SK-N-SH (cell line): ENCODE measurements around the gene PRKCA.

ENCODE experiments used
- POLR2AphosphoS5 ChIP-seq: IDR thresholded peaks from 2 replicates; pipeline ENCODE4 v1.6.1; 2012; ENCODE audit warnings: low read depth, low read length
- RAD21 ChIP-seq: IDR thresholded peaks from 2 replicates; pipeline ENCODE4 v1.6.1; 2012; ENCODE audit warnings: mild to moderate bottlenecking, low read length
- TF ChIP-seq, protein P1 (sequence below): fragments of 150-350 bp; IDR thresholded peaks from 2 replicates; pipeline ENCODE4 v1.6.1; 2017; ENCODE audit warnings: antibody characterized with exemption, low read length, low read depth, borderline replicate concordance
- TF ChIP-seq, protein P2 (sequence below): fragments of 200-600 bp; sonication (generic); IDR thresholded peaks from 2 replicates; pipeline ENCODE4 v1.6.1; 2017; ENCODE audit warnings: antibody characterized with exemption, mild to moderate bottlenecking, moderate library complexity

DNA sequence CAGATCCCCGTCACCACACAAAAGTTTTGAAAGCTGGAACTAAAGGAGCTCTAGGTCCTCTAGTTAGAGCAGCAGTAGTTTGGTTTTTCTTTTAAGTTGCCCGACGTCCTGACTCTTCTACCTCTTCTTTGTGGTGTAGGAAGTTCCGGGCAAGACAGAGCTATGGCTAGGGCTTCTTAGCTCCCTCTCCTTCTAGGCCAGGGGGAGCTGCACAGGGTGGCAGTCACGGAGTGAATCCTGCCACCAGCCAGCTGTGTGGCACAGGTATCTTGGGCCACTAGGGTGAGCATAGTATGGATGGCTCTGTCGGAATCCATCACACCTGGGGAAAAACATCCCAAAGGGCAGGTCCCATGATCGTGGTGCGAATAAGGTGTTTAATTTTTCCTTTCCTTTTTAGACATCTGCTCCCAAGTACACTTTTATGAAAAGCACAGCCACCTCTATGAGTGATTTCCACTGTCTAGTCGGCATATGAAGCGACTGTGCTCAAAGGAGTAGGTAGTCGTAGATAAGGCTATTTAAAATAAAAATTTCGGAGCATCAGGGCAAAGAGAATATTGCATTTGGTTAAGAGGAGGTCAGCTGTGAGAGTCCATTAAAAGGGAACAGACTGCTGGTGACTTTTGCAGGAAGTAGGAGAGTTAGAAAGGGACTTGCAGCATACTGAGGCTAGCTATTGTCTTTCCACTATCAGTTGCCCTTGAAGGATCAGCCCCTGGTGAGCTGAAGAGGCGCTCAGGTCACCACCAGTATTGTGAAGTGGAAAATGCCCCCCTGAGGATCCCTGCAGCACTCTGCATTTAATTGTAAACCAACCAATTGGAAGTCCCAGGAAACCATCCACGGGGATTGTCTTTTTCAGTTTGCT, 2.1 kb downstream of the PRKCA start:
- TF ChIP-seq POLR2AphosphoS5 (peak; percentile 44; the same call in 1 of the 2 replicates), RAD21 (0 out of 2 replicates have a peak, but pooled peaks have one; percentile 32)
- TF ChIP-seq, protein P1, sequence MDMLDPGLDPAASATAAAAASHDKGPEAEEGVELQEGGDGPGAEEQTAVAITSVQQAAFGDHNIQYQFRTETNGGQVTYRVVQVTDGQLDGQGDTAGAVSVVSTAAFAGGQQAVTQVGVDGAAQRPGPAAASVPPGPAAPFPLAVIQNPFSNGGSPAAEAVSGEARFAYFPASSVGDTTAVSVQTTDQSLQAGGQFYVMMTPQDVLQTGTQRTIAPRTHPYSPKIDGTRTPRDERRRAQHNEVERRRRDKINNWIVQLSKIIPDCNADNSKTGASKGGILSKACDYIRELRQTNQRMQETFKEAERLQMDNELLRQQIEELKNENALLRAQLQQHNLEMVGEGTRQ, result no peak
- TF ChIP-seq, protein P2, sequence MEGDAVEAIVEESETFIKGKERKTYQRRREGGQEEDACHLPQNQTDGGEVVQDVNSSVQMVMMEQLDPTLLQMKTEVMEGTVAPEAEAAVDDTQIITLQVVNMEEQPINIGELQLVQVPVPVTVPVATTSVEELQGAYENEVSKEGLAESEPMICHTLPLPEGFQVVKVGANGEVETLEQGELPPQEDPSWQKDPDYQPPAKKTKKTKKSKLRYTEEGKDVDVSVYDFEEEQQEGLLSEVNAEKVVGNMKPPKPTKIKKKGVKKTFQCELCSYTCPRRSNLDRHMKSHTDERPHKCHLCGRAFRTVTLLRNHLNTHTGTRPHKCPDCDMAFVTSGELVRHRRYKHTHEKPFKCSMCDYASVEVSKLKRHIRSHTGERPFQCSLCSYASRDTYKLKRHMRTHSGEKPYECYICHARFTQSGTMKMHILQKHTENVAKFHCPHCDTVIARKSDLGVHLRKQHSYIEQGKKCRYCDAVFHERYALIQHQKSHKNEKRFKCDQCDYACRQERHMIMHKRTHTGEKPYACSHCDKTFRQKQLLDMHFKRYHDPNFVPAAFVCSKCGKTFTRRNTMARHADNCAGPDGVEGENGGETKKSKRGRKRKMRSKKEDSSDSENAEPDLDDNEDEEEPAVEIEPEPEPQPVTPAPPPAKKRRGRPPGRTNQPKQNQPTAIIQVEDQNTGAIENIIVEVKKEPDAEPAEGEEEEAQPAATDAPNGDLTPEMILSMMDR, result peak; percentile 34
